ENCODE data around the gene CEP120.

CEP120 gene

GRCh38 chr5:123297198-123297831 is 125.9 kb downstream of the CEP120 start:
- no peak for DNase-seq

Data from CD4-positive, alpha-beta T cell treated with Interferon gamma for 1 hour (primary cell).